HG02885 (cell line): ENCODE measurements around the gene CNNM2.
"Not testable (repeated sequence)": the region's sequence is repeated elsewhere in the genome, so short reads cannot be mapped to it uniquely, and the experiment has no call there.

Experiments used
- ATAC-seq: cut with Tn5 transposase; IDR thresholded peaks from one replicate; pipeline ENCODE4 v1.9.1; 2021; ENCODE audit warnings: mild to moderate bottlenecking; ENCODE audit not compliant: unreplicated experiment, poor library complexity

CNNM2 gene

GRCh38 chr10:102923601-102924000 is 5.5 kb downstream of the CNNM2 start:
- ATAC-seq: no peak

GRCh38 chr10:102926842-102927241 is 8.7 kb downstream of the CNNM2 start:
- ATAC-seq: no peak

- ATAC-seq: no peak
Observed at GRCh38 chr10:102927311-102928010, 9.4 kb downstream of the CNNM2 start.

- not testable (repeated sequence) for ATAC-seq
Observed at GRCh38 chr10:102928442-102928841, 10.3 kb downstream of the CNNM2 start.

GRCh38 chr10:102930720-102931119 is 12.6 kb downstream of the CNNM2 start:
- no peak for ATAC-seq

GRCh38 chr10:102931643-102932042 is 13.5 kb downstream of the CNNM2 start:
- no peak for ATAC-seq

GRCh38 chr10:102935505-102935904 is 17.4 kb downstream of the CNNM2 start:
- no peak for ATAC-seq

- ATAC-seq: no peak
Observed at GRCh38 chr10:102935939-102936605, 18.0 kb downstream of the CNNM2 start.

GRCh38 chr10:102941401-102941800 is 23.3 kb downstream of the CNNM2 start:
- no peak for ATAC-seq

GRCh38 chr10:102945449-102945848 is 27.4 kb downstream of the CNNM2 start:
- no peak for ATAC-seq

GRCh38 chr10:102945962-102946361 is 27.9 kb downstream of the CNNM2 start:
- no peak for ATAC-seq

GRCh38 chr10:102946992-102947391 is 28.9 kb downstream of the CNNM2 start:
- ATAC-seq: no peak

GRCh38 chr10:102948176-102948575 is 30.1 kb downstream of the CNNM2 start:
- no peak for ATAC-seq

GRCh38 chr10:102948786-102949185 is 30.7 kb downstream of the CNNM2 start:
- no peak for ATAC-seq

GRCh38 chr10:102949916-102950315 is 31.8 kb downstream of the CNNM2 start:
- no peak for ATAC-seq

- no peak for ATAC-seq
Observed at GRCh38 chr10:102951316-102951715, 33.2 kb downstream of the CNNM2 start.

- no peak for ATAC-seq
Observed at GRCh38 chr10:102959360-102959759, 41.3 kb downstream of the CNNM2 start.

- ATAC-seq: no peak
Observed at GRCh38 chr10:102960157-102960556, 42.1 kb downstream of the CNNM2 start.

GRCh38 chr10:102962267-102962666 is 44.2 kb downstream of the CNNM2 start:
- ATAC-seq: no peak

- ATAC-seq: no peak
Observed at GRCh38 chr10:102962951-102963755, 45.1 kb downstream of the CNNM2 start.

- ATAC-seq: no peak
Observed at GRCh38 chr10:102963756-102964025, 45.6 kb downstream of the CNNM2 start.
